GM21528 (cell line): ENCODE results near the gene SMIM35.
A peak's percentile ranks its signal among the peaks of the same experiment; 100 is the strongest.
"Not testable (repeated sequence)": the region's sequence is repeated elsewhere in the genome, so short reads cannot be mapped to it uniquely, and the experiment has no call there.

Source experiments
- ATAC-seq: cut with Tn5 transposase; IDR thresholded peaks from one replicate; pipeline ENCODE4 v1.9.1; 2021; ENCODE audit warnings: mild to moderate bottlenecking, moderate library complexity; ENCODE audit not compliant: unreplicated experiment, low FRiP score

SMIM35 gene

GRCh38 chr11:117992620-117993019 lies 94.1 kb downstream of the SMIM35 start:
- no peak for ATAC-seq

- ATAC-seq, result no peak
These were observed 94.6 kb downstream of the SMIM35 start for GRCh38 chr11:117992136-117992535.

GRCh38 chr11:117989351-117990102 lies 97.2 kb downstream of the SMIM35 start:
- no peak for ATAC-seq

- peak; percentile 42 for ATAC-seq
These were observed 99.7 kb downstream of the SMIM35 start for GRCh38 chr11:117986981-117987574.

- ATAC-seq, result peak; percentile 76
These were observed 100.5 kb downstream of the SMIM35 start, which contains the start of gene IL10RA for GRCh38 chr11:117985953-117986887. Gene IL10RA (plus strand): TSS chr11:117986394. CDS start chr11:117986468, 74 bp downstream.

GRCh38 chr11:117984476-117984875 lies 102.3 kb downstream of the SMIM35 start:
- ATAC-seq, result no peak

GRCh38 chr11:117983163-117983475 lies 103.6 kb downstream of the SMIM35 start:
- ATAC-seq, result no peak

- no peak for ATAC-seq
These were observed 106.0 kb downstream of the SMIM35 start for GRCh38 chr11:117980720-117981119.

- no peak for ATAC-seq
These were observed 106.5 kb downstream of the SMIM35 start for GRCh38 chr11:117980280-117980679.

GRCh38 chr11:117979481-117980211 lies 107.1 kb downstream of the SMIM35 start:
- ATAC-seq, result no peak

- no peak for ATAC-seq
These were observed 107.8 kb downstream of the SMIM35 start for GRCh38 chr11:117978991-117979390.

GRCh38 chr11:117978291-117978910 lies 108.4 kb downstream of the SMIM35 start:
- not testable (repeated sequence) for ATAC-seq

GRCh38 chr11:117977612-117978264 lies 109.0 kb downstream of the SMIM35 start:
- not testable (repeated sequence) for ATAC-seq

GRCh38 chr11:117977029-117977428 lies 109.7 kb downstream of the SMIM35 start:
- no peak for ATAC-seq

GRCh38 chr11:117976445-117976844 lies 110.3 kb downstream of the SMIM35 start:
- ATAC-seq, result no peak

GRCh38 chr11:117973503-117973860 lies 113.3 kb downstream of the SMIM35 start:
- no peak for ATAC-seq

GRCh38 chr11:117972629-117973502 lies 113.9 kb downstream of the SMIM35 start:
- ATAC-seq, result no peak

GRCh38 chr11:117972044-117972443 lies 114.7 kb downstream of the SMIM35 start:
- ATAC-seq, result no peak
